ENCODE measurements around the gene RPAIN.
"Not testable (repeated sequence)": the region's sequence is repeated elsewhere in the genome, so short reads cannot be mapped to it uniquely, and the experiment has no call there.

The RPAIN gene

DNA sequence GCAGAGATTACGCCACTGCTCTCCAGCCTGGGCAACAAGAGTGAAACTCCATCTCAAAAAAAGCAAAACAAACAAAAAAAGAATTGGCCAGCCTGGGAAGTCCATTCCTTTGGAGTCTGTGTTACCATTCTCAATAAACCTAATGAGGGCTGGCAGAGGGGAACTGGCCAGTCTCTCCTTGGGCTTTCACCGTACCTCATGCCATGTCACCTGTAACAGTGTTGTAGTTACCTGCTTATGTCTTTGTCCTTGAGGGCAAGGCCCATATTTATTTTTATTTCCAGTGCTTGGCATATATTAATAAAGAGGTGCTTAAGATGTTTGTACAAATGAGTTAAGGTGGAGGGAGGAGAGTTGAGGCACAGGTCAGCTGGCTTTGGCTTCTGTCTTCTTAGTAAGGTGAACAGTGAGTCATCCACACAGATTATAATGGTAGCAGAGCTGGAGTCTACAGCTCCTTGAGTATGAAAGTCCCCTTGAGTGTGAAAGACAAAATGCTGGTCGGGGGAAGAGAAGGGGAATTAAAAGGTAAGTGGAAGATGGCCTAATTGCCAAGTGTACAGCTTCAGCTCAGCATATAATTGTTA is 10.5 kb downstream of the RPAIN start:
- CTCF ChIA-PET: interaction anchor here (0.6 to 1.4 kb wide), 2 partner anchors 8 to 11 kb away, joined by 3 to 7 read pairs; partner anchors contain the start of genes C1QBP and NUP88
- DNase-seq (ENCODE audit: extremely low spot score): no peak
- TF ChIP-seq ZNF384 (IDR thresholded peaks at IDR 0.05) (no peak), ARNT (IDR thresholded peaks at IDR 0.05) (no peak), NFRKB (IDR thresholded peaks at IDR 0.05) (no peak)
- POLR2A ChIA-PET: interaction anchor here (1.6 to 1.9 kb wide), 2 partner anchors 9 to 11 kb away, joined by 5 to 9 read pairs; partner anchors contain the start of genes C1QBP, NUP88 and RPAIN

DNA sequence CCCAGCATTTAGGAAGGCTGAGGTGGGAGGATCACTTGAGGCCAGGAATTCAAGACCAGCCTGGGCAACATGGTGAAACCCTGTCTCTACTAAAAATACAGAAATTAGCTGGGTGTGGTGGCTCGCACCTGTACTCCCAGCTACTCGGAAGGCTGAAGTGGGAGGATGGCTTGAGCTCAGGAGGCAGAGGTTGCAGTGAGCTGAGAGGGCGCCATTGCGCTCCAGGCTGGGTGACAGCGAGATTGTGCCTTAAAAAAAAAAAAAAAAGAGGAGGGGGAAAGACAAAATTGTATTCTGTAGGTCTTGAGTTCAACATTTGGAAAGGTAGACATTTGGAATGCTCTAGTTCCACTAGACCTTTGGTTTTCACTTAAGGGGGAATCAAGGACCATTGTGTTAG is 11.3 kb downstream of the RPAIN start:
- CTCF ChIA-PET: interaction anchor here (1.4 kb wide), 1 partner anchor 12 kb away, joined by 7 read pairs; the partner anchor contains the start of gene NUP88
- peak; percentile 83 for TF ChIP-seq ZNF384 (IDR thresholded peaks at IDR 0.05)
- not testable (repeated sequence) for DNase-seq (ENCODE audit: extremely low spot score)
- POLR2A ChIA-PET: interaction anchor here (1.6 to 1.9 kb wide), 2 partner anchors 8 to 12 kb away, joined by 5 to 9 read pairs; partner anchors contain the start of genes C1QBP, NUP88 and RPAIN

DNA sequence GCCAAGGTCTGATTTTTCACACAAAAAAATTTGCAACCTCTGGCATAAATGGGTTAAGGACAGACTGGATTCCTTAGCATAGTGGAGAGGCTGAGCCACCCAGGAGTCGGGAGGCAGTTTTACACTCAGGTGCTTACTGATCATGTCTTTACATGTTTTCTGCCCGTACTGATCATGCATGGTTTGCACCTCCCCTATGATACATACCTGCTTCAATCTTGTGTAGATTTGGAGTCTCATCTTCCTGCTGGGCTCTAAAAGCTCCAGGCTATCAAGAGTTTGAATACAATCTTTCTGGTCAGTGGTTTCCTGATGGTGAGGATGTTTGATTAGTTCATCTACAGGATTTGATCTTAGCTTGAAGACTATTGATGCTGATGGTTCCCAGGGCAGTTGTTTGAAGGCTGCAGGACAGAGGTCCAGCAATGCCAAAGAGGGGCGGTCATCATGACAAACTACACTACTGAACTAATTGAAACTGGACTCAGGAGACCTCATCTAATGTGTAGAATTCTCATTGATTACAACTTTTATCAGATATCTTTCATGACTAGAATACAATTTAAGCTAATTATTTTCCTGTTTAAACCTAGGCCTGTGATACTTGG is 12.1 kb downstream of the RPAIN start:
- TF ChIP-seq BHLHE40 (IDR thresholded peaks at IDR 0.05; ENCODE audit: borderline replicate concordance) (no peak), SUZ12 (IDR thresholded peaks at IDR 0.05) (no peak), ARNT (IDR thresholded peaks at IDR 0.05) (no peak), HDGF (IDR thresholded peaks at IDR 0.05; ENCODE audit: borderline replicate concordance) (no peak), FOXA1 (IDR thresholded peaks at IDR 0.05) (no peak), LEF1 (IDR thresholded peaks at IDR 0.05; ENCODE audit: borderline replicate concordance) (no peak), L3MBTL2 (conservative IDR thresholded peaks at IDR 0.05) (no peak), NFRKB (IDR thresholded peaks at IDR 0.05) (no peak), ZNF384 (IDR thresholded peaks at IDR 0.05) (no peak), CTBP1 (IDR thresholded peaks at IDR 0.05; ENCODE audit: borderline replicate concordance) (no peak), FOXK2 (IDR thresholded peaks at IDR 0.05) (no peak), ELF4 (IDR thresholded peaks at IDR 0.05) (no peak), FOXM1 (IDR thresholded peaks at IDR 0.05; ENCODE audit: borderline replicate concordance) (no peak), TARDBP (IDR thresholded peaks at IDR 0.05) (no peak), SP1 (IDR thresholded peaks at IDR 0.05) (no peak)
- TF ChIP-seq, protein P1, sequence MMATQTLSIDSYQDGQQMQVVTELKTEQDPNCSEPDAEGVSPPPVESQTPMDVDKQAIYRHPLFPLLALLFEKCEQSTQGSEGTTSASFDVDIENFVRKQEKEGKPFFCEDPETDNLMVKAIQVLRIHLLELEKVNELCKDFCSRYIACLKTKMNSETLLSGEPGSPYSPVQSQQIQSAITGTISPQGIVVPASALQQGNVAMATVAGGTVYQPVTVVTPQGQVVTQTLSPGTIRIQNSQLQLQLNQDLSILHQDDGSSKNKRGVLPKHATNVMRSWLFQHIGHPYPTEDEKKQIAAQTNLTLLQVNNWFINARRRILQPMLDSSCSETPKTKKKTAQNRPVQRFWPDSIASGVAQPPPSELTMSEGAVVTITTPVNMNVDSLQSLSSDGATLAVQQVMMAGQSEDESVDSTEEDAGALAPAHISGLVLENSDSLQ (IDR thresholded peaks at IDR 0.05): no peak
- POLR2A ChIA-PET: interaction anchor here (1.5 to 2.0 kb wide), 2 partner anchors 8 to 13 kb away, joined by 4 to 10 read pairs; partner anchors contain the start of genes NUP88 and RPAIN
- DNase-seq (ENCODE audit: extremely low spot score): no peak
- CTCF ChIA-PET: no interaction called here

DNA sequence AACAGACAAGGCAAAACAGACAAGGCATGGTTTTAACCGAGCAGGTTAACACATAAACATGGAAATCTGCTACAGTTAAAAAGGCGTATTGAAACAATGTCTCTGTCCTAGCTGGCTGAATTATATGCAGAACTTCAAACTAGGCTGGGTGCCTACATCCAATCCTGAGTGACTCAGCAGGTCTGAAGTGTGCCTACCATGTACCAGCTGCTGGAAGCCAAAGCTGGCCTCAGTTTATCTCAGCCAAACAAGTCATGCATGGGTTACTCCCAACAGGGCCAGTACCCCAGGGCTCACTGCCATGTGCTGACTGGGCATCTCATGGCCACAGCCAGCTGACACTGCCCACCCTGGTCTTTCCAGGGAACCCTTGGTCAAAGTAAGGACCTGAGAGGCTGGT is 15.0 kb downstream of the RPAIN start:
- TF ChIP-seq ARNT (IDR thresholded peaks at IDR 0.05): no peak
- no peak for TF ChIP-seq FOXA1 (IDR thresholded peaks at IDR 0.05)
- no peak for TF ChIP-seq SP1 (IDR thresholded peaks at IDR 0.05)
- no peak for TF ChIP-seq CTBP1 (IDR thresholded peaks at IDR 0.05; ENCODE audit: borderline replicate concordance)
- no peak for TF ChIP-seq TARDBP (IDR thresholded peaks at IDR 0.05)
- POLR2A ChIA-PET: no interaction called here
- CTCF ChIA-PET: no interaction called here
- DNase-seq (ENCODE audit: extremely low spot score): no peak

DNA sequence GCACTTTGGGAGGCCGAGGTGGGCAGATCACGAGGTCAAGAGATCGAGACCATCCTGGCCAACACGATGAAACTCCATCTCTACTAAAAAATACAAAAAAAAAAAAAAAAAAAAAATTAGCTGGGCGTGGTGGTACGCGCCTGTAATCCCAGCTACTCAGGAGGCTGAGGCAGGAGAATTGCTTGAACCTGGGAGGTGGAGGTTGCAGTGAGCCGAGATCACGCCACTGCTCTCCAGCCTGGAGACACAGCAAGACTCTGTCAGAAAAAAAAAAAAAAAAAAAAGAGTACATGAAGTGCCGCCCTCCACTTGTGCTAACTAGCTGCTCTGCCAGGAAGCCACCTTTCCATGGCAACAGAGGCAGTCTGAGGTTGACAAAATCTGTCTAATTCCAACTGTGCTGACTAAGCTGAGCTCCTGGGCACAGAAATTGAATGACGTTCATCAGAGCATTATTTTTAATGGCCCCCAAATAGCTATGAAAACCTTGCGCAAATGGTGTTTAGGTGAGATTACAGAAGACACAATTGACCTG is 15.9 kb downstream of the RPAIN start:
- POLR2A ChIA-PET: interaction anchor here (1.4 kb wide), 1 partner anchor 16 kb away, joined by 5 read pairs; the partner anchor contains the start of genes NUP88 and RPAIN
- CTCF ChIA-PET: not testable (repeated sequence)

DNA sequence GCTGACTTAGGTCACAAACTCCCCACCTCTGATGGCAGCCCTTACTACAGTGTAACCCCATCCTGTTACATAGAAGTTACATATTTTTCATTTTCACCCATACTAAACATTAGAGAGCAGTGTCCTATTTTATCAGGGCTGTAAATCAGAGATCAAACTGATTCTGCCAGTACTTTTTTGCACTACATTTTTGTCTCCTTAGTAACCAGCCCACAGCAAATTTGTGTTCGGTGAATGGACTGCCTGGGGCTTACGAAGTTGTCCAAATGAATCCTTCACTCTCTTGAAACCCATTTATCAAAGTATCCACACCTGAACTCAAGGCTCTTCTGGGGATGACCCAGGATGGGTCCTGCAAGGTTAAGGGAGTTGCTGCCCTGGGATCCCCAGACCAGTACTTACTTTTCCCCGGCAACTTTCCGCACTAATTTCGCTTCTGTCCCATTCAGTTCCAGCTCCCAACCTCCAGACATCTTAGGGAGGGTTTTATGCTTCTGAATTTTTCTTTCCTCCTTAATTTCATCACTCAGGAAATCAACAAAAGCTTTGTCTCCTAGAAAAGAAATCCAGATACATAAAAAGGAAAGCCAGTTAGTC is 17.8 kb downstream of the RPAIN start:
- no peak for DNase-seq (ENCODE audit: extremely low spot score)
- ChIA-PET POLR2A (interaction anchor here (0.7 to 1.9 kb wide), 2 partner anchors 9 to 48 kb away, joined by 3 to 10 read pairs; partner anchors contain the start of genes DERL2 and MIS12), CTCF (no interaction called here)
- TF ChIP-seq FOXK2 (IDR thresholded peaks at IDR 0.05) (no peak), ZNF384 (IDR thresholded peaks at IDR 0.05) (no peak), SP1 (IDR thresholded peaks at IDR 0.05) (no peak), ELF4 (IDR thresholded peaks at IDR 0.05) (no peak), BHLHE40 (IDR thresholded peaks at IDR 0.05; ENCODE audit: borderline replicate concordance) (no peak), TARDBP (IDR thresholded peaks at IDR 0.05) (no peak), CTBP1 (IDR thresholded peaks at IDR 0.05; ENCODE audit: borderline replicate concordance) (no peak), LEF1 (IDR thresholded peaks at IDR 0.05; ENCODE audit: borderline replicate concordance) (no peak), NFRKB (IDR thresholded peaks at IDR 0.05) (no peak), HDGF (IDR thresholded peaks at IDR 0.05; ENCODE audit: borderline replicate concordance) (no peak), FOXM1 (IDR thresholded peaks at IDR 0.05; ENCODE audit: borderline replicate concordance) (no peak), L3MBTL2 (conservative IDR thresholded peaks at IDR 0.05) (no peak), FOXA1 (IDR thresholded peaks at IDR 0.05) (no peak), SUZ12 (IDR thresholded peaks at IDR 0.05) (no peak), ARNT (IDR thresholded peaks at IDR 0.05) (no peak)
- TF ChIP-seq, protein P1 (IDR thresholded peaks at IDR 0.05): no peak

More for the DNA sequence above, 15.9 kb downstream of the RPAIN start:
- DNase-seq (ENCODE audit: extremely low spot score): not testable (repeated sequence)
